Measurements from ENCODE around the gene TLE1. TPM values are rescaled to one million over a fixed set of nuclear protein-coding genes. Genes with fewer than 3 reads are reported as not detected.

TLE1 gene
- total RNA-seq, 1 donor from 2014 or later, result 40.0 TPM

DNA sequence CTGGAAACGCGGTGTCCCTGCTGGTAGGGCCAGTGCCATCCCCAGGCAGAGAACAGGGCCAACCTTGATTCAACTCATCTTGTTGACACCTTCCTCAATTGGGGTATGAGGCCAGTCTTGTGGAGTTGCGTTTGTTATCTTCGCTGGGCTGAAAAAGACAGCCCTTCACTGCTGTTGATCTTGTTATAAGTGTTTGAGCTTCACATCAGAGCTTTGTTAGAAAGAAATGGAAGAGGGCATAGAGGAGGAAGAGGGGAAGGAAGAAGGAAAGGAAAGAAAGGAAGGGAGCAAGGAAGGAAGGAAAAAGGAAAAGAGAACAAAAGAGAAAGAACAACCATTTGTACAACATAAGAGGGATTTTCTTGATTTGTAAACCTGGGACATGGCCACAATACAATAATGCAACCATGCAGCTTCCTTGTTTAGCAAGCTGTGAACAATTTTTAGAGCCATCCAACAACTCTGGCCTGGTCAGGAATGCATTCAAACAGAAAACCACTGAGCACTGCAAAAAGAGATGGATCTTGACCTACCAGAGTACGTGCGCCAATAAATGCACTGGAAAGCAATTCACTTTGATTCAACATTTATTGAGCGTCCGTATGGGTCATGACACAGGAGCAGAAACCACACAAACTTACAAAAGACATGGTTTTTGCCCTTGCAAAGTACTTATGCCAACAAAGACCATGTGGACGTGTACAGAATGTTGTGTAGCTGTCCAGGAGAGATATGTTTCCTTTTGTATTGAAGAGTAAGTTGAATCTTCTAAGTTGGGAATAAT is 152.9 kb downstream of the TLE1 start:
- Histone ChIP-seq H3K36me3 (ENCODE audit: control insufficient read depth, insufficient read depth, low read length) (no peaks in the 10 kb centered on the region), H3K27me3 (ENCODE audit: control insufficient read depth, insufficient read depth, low read length) (no peaks in the 10 kb centered on the region), H3K4me3 (ENCODE audit: low read depth, low read length) (no peak overlapping the region)
- no peak for TF ChIP-seq CTCF (IDR thresholded peaks at IDR 0.05; ENCODE audit: insufficient read depth, low read length, severe bottlenecking)
- FAIRE-seq, result peak; percentile 23
- no peak for DNase-seq (ENCODE audit: low read depth)

- Histone ChIP-seq H3K4me3 (ENCODE audit: low read depth, low read length) (no peak overlapping the region), H3K27me3 (ENCODE audit: control insufficient read depth, insufficient read depth, low read length) (no peaks in the 10 kb centered on the region), H3K36me3 (ENCODE audit: control insufficient read depth, insufficient read depth, low read length) (no peaks in the 10 kb centered on the region)
- no peak for FAIRE-seq
- TF ChIP-seq CTCF (IDR thresholded peaks at IDR 0.05; ENCODE audit: insufficient read depth, low read length, severe bottlenecking), result no peak
- peak; percentile 97 for DNase-seq (ENCODE audit: low read depth)
Observed at GRCh38 chr9:81535542-81536241, 153.7 kb downstream of the TLE1 start.

GRCh38 chr9:81534138-81534875 is 155.0 kb downstream of the TLE1 start:
- Histone ChIP-seq H3K4me3 (ENCODE audit: low read depth, low read length) (no peak overlapping the region), H3K27me3 (ENCODE audit: control insufficient read depth, insufficient read depth, low read length) (no peaks in the 10 kb centered on the region), H3K36me3 (ENCODE audit: control insufficient read depth, insufficient read depth, low read length) (no peaks in the 10 kb centered on the region)
- DNase-seq (ENCODE audit: low read depth), result peak; percentile 72
- TF ChIP-seq CTCF (IDR thresholded peaks at IDR 0.05; ENCODE audit: insufficient read depth, low read length, severe bottlenecking), result no peak
- no peak for FAIRE-seq

Other genes starting within 250 kb of the TLE1 start
- not detected in 2 replicates for gene SPATA31D4, start 238.9 kb upstream of the TLE1 start, total RNA-seq